GM15510 (cell line): Measurements from ENCODE around the gene CDH23.

Experiments
- POLR2A ChIP-seq: IDR thresholded peaks from 3 replicates; pipeline ENCODE4 v1.6.1; 2011; ENCODE audit warnings: borderline replicate concordance; ENCODE audit not compliant: insufficient read length; ENCODE audit errors: extremely low read depth

Gene CDH23

GRCh38 chr10:71449026-71449425 is 52.3 kb downstream of the CDH23 start:
- TF ChIP-seq POLR2A = no peak

GRCh38 chr10:71451754-71452153 is 55.0 kb downstream of the CDH23 start:
- TF ChIP-seq POLR2A = no peak

- no peak for TF ChIP-seq POLR2A
These were observed 56.5 kb downstream of the CDH23 start for GRCh38 chr10:71453186-71453585.

- no peak for TF ChIP-seq POLR2A
These were observed 57.6 kb downstream of the CDH23 start for GRCh38 chr10:71454347-71454746.

- no peak for TF ChIP-seq POLR2A
These were observed 58.3 kb downstream of the CDH23 start for GRCh38 chr10:71455035-71455434.

- TF ChIP-seq POLR2A = no peak
These were observed 59.9 kb downstream of the CDH23 start for GRCh38 chr10:71456631-71457030.

GRCh38 chr10:71457908-71458307 is 61.2 kb downstream of the CDH23 start:
- TF ChIP-seq POLR2A = no peak

- TF ChIP-seq POLR2A = no peak
These were observed 61.7 kb downstream of the CDH23 start for GRCh38 chr10:71458387-71458786.

GRCh38 chr10:71459513-71459912 is 62.8 kb downstream of the CDH23 start:
- TF ChIP-seq POLR2A = no peak

GRCh38 chr10:71460615-71461014 is 63.9 kb downstream of the CDH23 start:
- no peak for TF ChIP-seq POLR2A

GRCh38 chr10:71461457-71461856 is 64.7 kb downstream of the CDH23 start:
- TF ChIP-seq POLR2A = no peak

- no peak for TF ChIP-seq POLR2A
These were observed 65.6 kb downstream of the CDH23 start for GRCh38 chr10:71462062-71462935.

GRCh38 chr10:71463111-71463510 is 66.4 kb downstream of the CDH23 start:
- no peak for TF ChIP-seq POLR2A

GRCh38 chr10:71465551-71466252 is 69.0 kb downstream of the CDH23 start:
- TF ChIP-seq POLR2A = no peak

GRCh38 chr10:71466330-71466729 is 69.6 kb downstream of the CDH23 start:
- TF ChIP-seq POLR2A = no peak

GRCh38 chr10:71467161-71467560 is 70.4 kb downstream of the CDH23 start:
- no peak for TF ChIP-seq POLR2A

- TF ChIP-seq POLR2A = no peak
These were observed 71.0 kb downstream of the CDH23 start for GRCh38 chr10:71467569-71468362.
